Neural cell (in vitro differentiated cells): Measurements from ENCODE around the gene SLC5A8. TPM values are rescaled to one million over a fixed set of nuclear protein-coding genes. Genes with fewer than 3 reads are reported as not detected.

Source experiments
- H2AFZ ChIP-seq: fragments of 200-600, 300-800 bp; sonication (generic), shearing (Covaris generic); 2 replicates; pipeline ENCODE4 v1.6.0; 2014; ENCODE audit warnings: low read depth, mild to moderate bottlenecking, antibody characterized with exemption, low read length, moderate library complexity
- H3F3A ChIP-seq: fragments of 200-600 bp; shearing (Covaris generic); 2 replicates; pipeline ENCODE4 v1.6.1; 2016; ENCODE audit warnings: mild to moderate bottlenecking, moderate library complexity, mixed read lengths, antibody characterized with exemption, low read length; ENCODE audit not compliant: insufficient read depth, poor library complexity, severe bottlenecking
- H3K27ac ChIP-seq: fragments of 200-600, 300-800 bp; sonication (generic), shearing (Covaris generic); 2 replicates; pipeline ENCODE4 v1.5.1; 2014; ENCODE audit warnings: mild to moderate bottlenecking, low read length, moderate library complexity
- H3K27me3 ChIP-seq: fragments of 300-800, 200-600 bp; sonication (generic), shearing (Covaris generic); 2 replicates; pipeline ENCODE4 v1.6.0; 2014; ENCODE audit warnings: mild to moderate bottlenecking, low read depth, low read length, moderate library complexity; ENCODE audit not compliant: insufficient read depth
- H3K36me3 ChIP-seq: fragments of 300-800, 200-600 bp; sonication (generic), shearing (Covaris generic); 2 replicates; pipeline ENCODE4 v1.5.1; 2014; ENCODE audit warnings: mild to moderate bottlenecking, antibody characterized with exemption, low read length, moderate library complexity; ENCODE audit not compliant: insufficient read depth
- H3K4me2 ChIP-seq: fragments of 300-800, 200-600 bp; sonication (generic), shearing (Covaris generic); 2 replicates; pipeline ENCODE4 v1.6.0; 2014; ENCODE audit warnings: mild to moderate bottlenecking, low read length
- H3K4me3 ChIP-seq: fragments of 300-800, 200-600 bp; sonication (generic), shearing (Covaris generic); 2 replicates; pipeline ENCODE4 v1.5.1; 2014; ENCODE audit warnings: mild to moderate bottlenecking, low read length, moderate library complexity
- H3K79me2 ChIP-seq: fragments of 200-600 bp; shearing (Covaris generic); replicated peaks from 2 replicates; pipeline ENCODE4 v1.6.0; 2014; ENCODE audit warnings: mild to moderate bottlenecking, low read length, moderate library complexity; ENCODE audit not compliant: insufficient read depth
- H3K9ac ChIP-seq: fragments of 300-800, 200-600 bp; sonication (generic), shearing (Covaris generic); 2 replicates; pipeline ENCODE4 v1.6.1; 2016; ENCODE audit warnings: mild to moderate bottlenecking, low read length, mixed read lengths
- H3K9me2 ChIP-seq: fragments of 200-600 bp; shearing (Covaris generic); 2 replicates; pipeline ENCODE4 v1.6.1; 2016; ENCODE audit warnings: mild to moderate bottlenecking, low read length, mixed read lengths; ENCODE audit not compliant: insufficient read depth
- H3K9me3 ChIP-seq: fragments of 200-600, 300-800 bp; sonication (generic), shearing (Covaris generic); 2 replicates; pipeline ENCODE4 v1.6.1; 2016; ENCODE audit warnings: mild to moderate bottlenecking, mixed run types, low read length, moderate library complexity, mixed read lengths
- H4K20me1 ChIP-seq: fragments of 200-600 bp; shearing (Covaris generic); 2 replicates; pipeline ENCODE4 v1.6.1; 2016; ENCODE audit warnings: mild to moderate bottlenecking, mixed run types; ENCODE audit not compliant: insufficient read depth
- CTCF ChIP-seq: fragments of 450-650 bp; IDR thresholded peaks from 2 replicates; pipeline ENCODE4 v1.5.1; 2014; ENCODE audit warnings: antibody characterized with exemption, mild to moderate bottlenecking, moderate library complexity; ENCODE audit not compliant: poor library complexity, severe bottlenecking
- EP300 ChIP-seq: fragments of 450-650 bp; conservative IDR thresholded peaks from 2 replicates; pipeline ENCODE4 v1.6.1; 2014; ENCODE audit warnings: antibody characterized with exemption, mild to moderate bottlenecking, moderate library complexity; ENCODE audit not compliant: poor library complexity, severe bottlenecking
- EZH2 ChIP-seq: fragments of 200-600, 300-800 bp; shearing (Covaris generic), sonication (generic); IDR thresholded peaks from 2 replicates; pipeline ENCODE4 v1.6.1; 2014; ENCODE audit warnings: antibody characterized with exemption, low read length, borderline replicate concordance, mild to moderate bottlenecking; ENCODE audit not compliant: insufficient read depth, poor library complexity, severe bottlenecking
- MXI1 ChIP-seq: fragments of 450-650 bp; conservative IDR thresholded peaks from 2 replicates; pipeline ENCODE4 v1.6.1; 2014; ENCODE audit warnings: antibody characterized with exemption, mild to moderate bottlenecking; ENCODE audit not compliant: poor library complexity, severe bottlenecking
- POLR2AphosphoS5 ChIP-seq: IDR thresholded peaks from 2 replicates; pipeline ENCODE4 v1.6.1; 2012
- RAD21 ChIP-seq: fragments of 450-650 bp; conservative IDR thresholded peaks from 2 replicates; pipeline ENCODE4 v1.6.1; 2014; ENCODE audit warnings: antibody characterized with exemption, mild to moderate bottlenecking, moderate library complexity
- REST ChIP-seq: IDR thresholded peaks from 2 replicates; pipeline ENCODE4 v1.6.1; 2012; ENCODE audit warnings: borderline replicate concordance
- SMC3 ChIP-seq: fragments of 450-650 bp; conservative IDR thresholded peaks from 2 replicates; pipeline ENCODE4 v1.6.1; 2014; ENCODE audit warnings: antibody characterized with exemption, mild to moderate bottlenecking, moderate library complexity; ENCODE audit not compliant: poor library complexity
- TAF1 ChIP-seq: IDR thresholded peaks from 2 replicates; pipeline ENCODE4 v1.6.1; 2012; ENCODE audit warnings: low read depth
- polyA plus RNA-seq: library from polyadenylated mRNA; depleted of rRNA; stranded (reverse); fragments of >200 nt; gene quantifications from 2 replicates; pipeline ENCODE4 v1.2.3, GENCODE V29; 2014

Gene SLC5A8
- polyA plus RNA-seq, 1 donor from 2014 or later, result 0.12 TPM

DNA sequence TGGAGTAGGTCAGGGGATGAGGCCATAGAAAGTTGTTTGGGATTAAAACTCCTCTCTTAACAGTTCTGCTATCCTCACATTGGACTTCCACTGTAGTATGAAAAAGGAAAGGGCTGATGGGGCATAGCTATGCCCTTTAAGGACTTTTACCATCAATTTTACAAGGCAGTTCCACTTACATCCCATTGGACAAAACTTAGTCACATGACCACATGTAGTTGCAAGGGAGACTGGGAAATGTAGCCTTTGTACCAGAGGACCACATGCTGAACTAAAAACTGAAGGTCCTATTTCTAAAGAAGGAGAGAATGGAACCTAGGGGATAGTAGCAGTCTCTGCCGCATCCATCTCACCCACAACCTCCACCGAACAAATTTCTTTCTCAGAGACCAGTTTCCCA lies 6.8 kb upstream of the SLC5A8 start:
- no peaks in the 10 kb centered on the region for H4K20me1 ChIP-seq
- H3K9ac ChIP-seq, result no peak overlapping the region
- no peaks in the 10 kb centered on the region for H3K9me3 ChIP-seq
- H3K27me3 ChIP-seq, result peaks cover 2% of the 10 kb centered on the region
- no peak overlapping the region for H3K4me3 ChIP-seq
- no peak overlapping the region for H2AFZ ChIP-seq
- no peak overlapping the region for H3K4me2 ChIP-seq
- no peaks in the 10 kb centered on the region for H3K79me2 ChIP-seq
- H3K27ac ChIP-seq, result no peak overlapping the region
- no peaks in the 10 kb centered on the region for H3K9me2 ChIP-seq
- no peaks in the 10 kb centered on the region for H3F3A ChIP-seq
- no peaks in the 10 kb centered on the region for H3K36me3 ChIP-seq
- no peak for TF ChIP-seq SMC3
- TF ChIP-seq CTCF, result no peak
- TF ChIP-seq TAF1, result no peak
- TF ChIP-seq EP300, result no peak
- no peak for TF ChIP-seq EZH2
- TF ChIP-seq RAD21, result no peak
- TF ChIP-seq MXI1, result no peak
- no peak for TF ChIP-seq POLR2AphosphoS5
- no peak for TF ChIP-seq REST

DNA sequence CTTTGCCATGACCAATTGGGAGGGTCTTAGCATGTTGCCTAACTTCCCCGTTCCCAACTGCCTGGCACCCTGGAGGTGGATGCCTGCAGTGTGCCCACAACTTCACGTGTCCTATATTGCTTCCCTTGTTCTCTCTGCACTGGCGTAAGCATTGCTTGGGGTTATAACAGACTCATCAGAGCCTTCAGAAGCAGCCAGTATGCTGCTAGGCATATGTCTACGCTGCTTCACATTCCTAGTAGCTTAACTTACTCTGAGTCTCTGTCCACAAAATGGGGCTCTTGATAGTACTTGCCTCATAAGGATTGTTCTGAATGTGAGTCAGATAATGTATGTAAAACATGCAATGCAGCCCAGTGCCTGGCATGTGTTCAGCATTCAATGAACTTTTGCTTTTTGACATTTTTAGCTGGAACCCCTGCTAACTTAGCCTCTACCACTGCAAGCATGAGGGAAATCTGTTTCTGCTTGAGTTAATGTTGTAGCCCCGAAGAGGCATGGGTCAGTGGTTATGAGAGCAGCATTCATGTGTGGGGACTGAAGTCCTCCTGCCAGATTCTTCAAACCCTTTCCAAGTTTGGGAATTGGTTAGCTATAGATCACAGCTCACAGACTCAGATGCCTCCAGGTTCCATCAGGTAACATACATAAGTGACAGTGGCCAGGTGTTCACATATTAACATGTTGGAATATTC lies 2.8 kb downstream of the SLC5A8 start:
- Histone ChIP-seq H2AFZ (no peak overlapping the region), H3K36me3 (no peaks in the 10 kb centered on the region), H3F3A (no peaks in the 10 kb centered on the region), H3K9me3 (no peaks in the 10 kb centered on the region), H3K27me3 (peaks cover 32% of the 10 kb centered on the region), H3K9ac (no peak overlapping the region), H3K27ac (no peak overlapping the region), H3K79me2 (no peaks in the 10 kb centered on the region), H3K9me2 (no peaks in the 10 kb centered on the region), H4K20me1 (no peaks in the 10 kb centered on the region), H3K4me2 (no peak overlapping the region), H3K4me3 (no peak overlapping the region)
- TF ChIP-seq EZH2 (no peak), REST (no peak), CTCF (no peak), RAD21 (no peak), POLR2AphosphoS5 (no peak), TAF1 (no peak), MXI1 (no peak), EP300 (no peak), SMC3 (no peak)
